Measurements from ENCODE around the gene TMEM163. TPM values are rescaled to one million over a fixed set of nuclear protein-coding genes. Genes with fewer than 3 reads are reported as not detected.

The TMEM163 gene
- total and polyA plus RNA-seq, 7 donors: 0.28 to 2.6 (median 1.1) TPM; not detected in 1

GRCh38 chr2:134470561-134471168 is 248.1 kb downstream of the TMEM163 start:
- no peak overlapping the region for H3K4me3 ChIP-seq
- no peak for DNase-seq
- no peaks in the 10 kb centered on the region for H3K4me1 ChIP-seq
- no peak overlapping the region for H3K27ac ChIP-seq
- H3K9me3 ChIP-seq: peaks cover 0 to 7% (median 0%) of the 10 kb centered on the region in 4 donors
- TF ChIP-seq EP300 (IDR thresholded peaks at IDR 0.05) (no peak), POLR2A (IDR thresholded peaks at IDR 0.05) (no peak), POLR2AphosphoS5 (IDR thresholded peaks at IDR 0.05) (no peak), CTCF (IDR thresholded peaks at IDR 0.05) (no peak)
- no peaks in the 10 kb centered on the region for H3K27me3 ChIP-seq
- no peaks in the 10 kb centered on the region for H3K36me3 ChIP-seq
- intact Hi-C loops (cut with DNase I): no loop called here
- 96% methylated on average over 8 of the region's 8 CpGs for WGBS, 2 donors

GRCh38 chr2:134469516-134470115 is 249.2 kb downstream of the TMEM163 start:
- Histone ChIP-seq H3K27me3 (no peaks in the 10 kb centered on the region), H3K27ac (no peak overlapping the region), H3K36me3 (no peaks in the 10 kb centered on the region), H3K4me3 (no peak overlapping the region), H3K9me3 (peaks cover 0 to 7% (median 0%) of the 10 kb centered on the region in 4 donors), H3K4me1 (no peaks in the 10 kb centered on the region)
- 94 to 95% methylated on average over 25 of the region's 25 CpGs for WGBS, 2 donors
- no peak for DNase-seq
- no peak for TF ChIP-seq CTCF (IDR thresholded peaks at IDR 0.05)
- no peak for TF ChIP-seq POLR2AphosphoS5 (IDR thresholded peaks at IDR 0.05)
- TF ChIP-seq POLR2A (IDR thresholded peaks at IDR 0.05): no peak
- no peak for TF ChIP-seq EP300 (IDR thresholded peaks at IDR 0.05)
- intact Hi-C loops (cut with DNase I): no loop called here

DNA sequence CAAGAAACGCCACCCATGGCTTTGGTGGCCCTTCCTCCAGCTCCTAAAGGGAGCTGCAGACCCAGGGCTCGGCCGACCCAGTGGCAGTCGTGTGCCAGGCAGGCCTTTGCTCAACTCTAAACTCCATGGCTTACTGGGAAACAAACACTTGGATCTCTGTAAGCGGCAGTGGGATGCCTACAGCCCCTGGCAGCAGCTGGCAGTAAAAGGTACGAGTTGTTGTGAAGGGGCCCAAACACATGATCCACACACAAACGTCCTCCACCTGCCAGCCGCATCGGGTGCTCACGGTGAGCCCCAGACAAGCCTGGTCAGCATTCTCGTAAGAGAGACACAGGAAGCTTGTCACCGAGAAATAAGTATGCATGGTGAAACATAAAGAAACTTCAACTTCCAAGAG is 250.0 kb downstream of the TMEM163 start:
- no peaks in the 10 kb centered on the region for H3K27me3 ChIP-seq
- TF ChIP-seq POLR2AphosphoS5 (IDR thresholded peaks at IDR 0.05) (no peak), EP300 (IDR thresholded peaks at IDR 0.05) (no peak), POLR2A (IDR thresholded peaks at IDR 0.05) (no peak), CTCF (IDR thresholded peaks at IDR 0.05) (no peak)
- WGBS, 2 donors: 90 to 93% methylated on average over 12 of the region's 12 CpGs
- H3K4me1 ChIP-seq: no peaks in the 10 kb centered on the region
- H3K27ac ChIP-seq: no peak overlapping the region
- no peaks in the 10 kb centered on the region for H3K36me3 ChIP-seq
- no peak for DNase-seq
- H3K9me3 ChIP-seq: peaks cover 0 to 7% (median 0%) of the 10 kb centered on the region in 4 donors
- no peak overlapping the region for H3K4me3 ChIP-seq
- intact Hi-C loops (cut with DNase I): no loop called here

DNA sequence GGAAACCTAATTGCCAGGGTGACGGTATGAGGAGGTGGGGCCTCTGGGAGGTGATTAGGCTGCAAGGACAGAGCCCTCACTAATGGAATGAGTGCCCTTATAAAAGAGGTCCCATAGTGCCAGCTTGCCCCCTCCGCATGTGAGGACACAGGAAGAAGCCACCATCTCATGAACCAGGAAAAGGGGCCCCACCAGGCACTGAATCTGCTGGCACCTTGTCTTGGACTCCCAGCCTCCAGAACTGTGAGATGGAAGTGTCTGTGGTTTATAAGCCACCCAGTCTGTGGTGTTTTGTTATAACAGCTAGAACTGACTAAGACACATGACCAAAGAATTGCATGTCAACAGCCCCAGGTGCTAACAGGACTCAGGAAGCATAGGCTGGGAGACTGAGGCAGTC is 250.6 kb downstream of the TMEM163 start:
- intact Hi-C loops (cut with DNase I): no loop called here
- no peak overlapping the region for H3K27ac ChIP-seq

More for the DNA sequence above, 250.6 kb downstream of the TMEM163 start:
- H3K4me1 ChIP-seq: no peaks in the 10 kb centered on the region
- H3K27me3 ChIP-seq: no peaks in the 10 kb centered on the region
- no peak overlapping the region for H3K4me3 ChIP-seq
- WGBS, 2 donors: 92 to 94% methylated on average over 2 of the region's 2 CpGs
- TF ChIP-seq CTCF (IDR thresholded peaks at IDR 0.05): no peak
- TF ChIP-seq POLR2AphosphoS5 (IDR thresholded peaks at IDR 0.05): no peak
- no peak for TF ChIP-seq POLR2A (IDR thresholded peaks at IDR 0.05)
- TF ChIP-seq EP300 (IDR thresholded peaks at IDR 0.05): no peak
- H3K9me3 ChIP-seq: peaks cover 0 to 7% (median 0%) of the 10 kb centered on the region in 4 donors
- H3K36me3 ChIP-seq: no peaks in the 10 kb centered on the region
- DNase-seq: no peak
